Measurements from ENCODE around the gene ABCB9.
"Not testable (repeated sequence)": the region's sequence is repeated elsewhere in the genome, so short reads cannot be mapped to it uniquely, and the experiment has no call there.

Gene ABCB9

DNA sequence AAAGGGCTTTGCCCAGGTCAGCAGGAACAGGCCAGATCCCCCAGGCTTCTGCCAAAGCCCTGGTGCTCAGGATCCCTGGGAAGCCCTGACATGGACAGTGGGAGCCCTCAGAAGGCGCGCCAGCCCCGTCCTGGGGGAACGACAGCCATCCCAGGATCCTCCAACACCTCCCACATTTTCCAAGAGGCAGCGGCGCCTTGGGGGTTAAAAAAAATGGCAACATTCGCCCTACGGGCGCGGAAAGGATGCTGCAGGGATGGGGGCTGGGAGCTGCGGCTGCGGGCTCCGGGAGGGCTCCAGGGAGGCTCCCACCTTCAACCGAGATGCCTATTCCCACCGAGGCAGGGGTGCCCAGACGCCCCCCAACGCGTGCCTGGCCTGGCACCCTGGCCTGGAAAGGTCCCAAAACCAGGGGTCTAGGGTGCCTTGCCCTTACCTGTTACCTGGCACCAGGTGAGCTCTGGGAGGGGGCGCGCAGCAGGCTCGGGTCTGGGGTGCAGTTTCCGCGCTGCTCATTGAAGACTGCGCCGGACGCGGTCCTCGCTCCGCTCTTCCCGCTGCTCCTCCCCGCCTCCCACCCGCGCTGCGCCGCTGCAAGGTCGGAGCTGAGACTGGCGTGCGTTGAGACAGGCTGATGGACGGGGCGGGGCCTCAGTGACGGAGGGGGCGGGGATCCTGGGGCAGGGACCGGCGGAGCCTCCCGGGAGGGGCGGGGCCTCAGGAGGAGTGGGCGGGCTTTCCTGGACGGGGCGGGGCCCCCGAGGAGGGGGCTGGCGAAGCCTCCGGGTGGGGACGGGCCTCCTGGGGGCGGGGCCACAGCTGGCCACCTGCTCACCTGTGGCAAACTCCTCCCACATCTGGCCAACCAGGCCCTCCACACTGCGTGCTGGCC lies at the start of gene ABCB9:
ABCB9 (minus strand) TSS at position 613 of the 892 bp plus-strand sequence. CDS start 6,228 bp downstream, outside the sequence.
- peak; percentile 84 for DNase-seq (ENCODE audit: low read depth)
- TF ChIP-seq, protein P1, sequence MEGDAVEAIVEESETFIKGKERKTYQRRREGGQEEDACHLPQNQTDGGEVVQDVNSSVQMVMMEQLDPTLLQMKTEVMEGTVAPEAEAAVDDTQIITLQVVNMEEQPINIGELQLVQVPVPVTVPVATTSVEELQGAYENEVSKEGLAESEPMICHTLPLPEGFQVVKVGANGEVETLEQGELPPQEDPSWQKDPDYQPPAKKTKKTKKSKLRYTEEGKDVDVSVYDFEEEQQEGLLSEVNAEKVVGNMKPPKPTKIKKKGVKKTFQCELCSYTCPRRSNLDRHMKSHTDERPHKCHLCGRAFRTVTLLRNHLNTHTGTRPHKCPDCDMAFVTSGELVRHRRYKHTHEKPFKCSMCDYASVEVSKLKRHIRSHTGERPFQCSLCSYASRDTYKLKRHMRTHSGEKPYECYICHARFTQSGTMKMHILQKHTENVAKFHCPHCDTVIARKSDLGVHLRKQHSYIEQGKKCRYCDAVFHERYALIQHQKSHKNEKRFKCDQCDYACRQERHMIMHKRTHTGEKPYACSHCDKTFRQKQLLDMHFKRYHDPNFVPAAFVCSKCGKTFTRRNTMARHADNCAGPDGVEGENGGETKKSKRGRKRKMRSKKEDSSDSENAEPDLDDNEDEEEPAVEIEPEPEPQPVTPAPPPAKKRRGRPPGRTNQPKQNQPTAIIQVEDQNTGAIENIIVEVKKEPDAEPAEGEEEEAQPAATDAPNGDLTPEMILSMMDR (conservative IDR thresholded peaks at IDR 0.05; ENCODE audit: control insufficient read depth, insufficient read depth, low read depth, low read length) = no peak
- H3K4me3 ChIP-seq (ENCODE audit: control insufficient read depth, low read depth, low read length) = peak within 1 kb of the TSS; percentile 79

DNA sequence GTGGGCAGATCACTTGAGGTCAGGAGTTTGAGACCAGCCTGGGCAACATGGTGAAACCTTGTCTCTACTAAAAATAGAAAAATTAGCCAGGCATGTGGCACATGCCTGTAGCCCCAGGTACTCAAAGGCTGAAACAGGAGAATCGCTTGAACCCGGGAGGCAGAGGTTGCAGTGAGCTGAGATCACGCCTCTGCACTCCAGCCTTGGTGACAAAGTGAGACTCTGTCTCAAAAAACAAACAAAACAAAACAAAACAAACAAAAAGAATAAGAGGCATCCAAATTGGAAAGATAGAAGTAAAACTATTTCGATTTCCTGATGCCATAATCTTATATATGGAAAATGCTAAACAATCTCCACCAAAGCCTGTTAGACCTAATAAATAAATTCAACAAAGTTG lies 48.2 kb upstream of the ABCB9 start:
- not testable (repeated sequence) for DNase-seq (ENCODE audit: low read depth); H3K4me3 ChIP-seq (ENCODE audit: control insufficient read depth, low read depth, low read length)

- TF ChIP-seq, protein P1 (conservative IDR thresholded peaks at IDR 0.05; ENCODE audit: control insufficient read depth, insufficient read depth, low read depth, low read length) = no peak
- H3K4me3 ChIP-seq (ENCODE audit: control insufficient read depth, low read depth, low read length) = no peak overlapping the region
Observed at GRCh38 chr12:123013185-123014095, 47.2 kb upstream of the ABCB9 start.

DNA sequence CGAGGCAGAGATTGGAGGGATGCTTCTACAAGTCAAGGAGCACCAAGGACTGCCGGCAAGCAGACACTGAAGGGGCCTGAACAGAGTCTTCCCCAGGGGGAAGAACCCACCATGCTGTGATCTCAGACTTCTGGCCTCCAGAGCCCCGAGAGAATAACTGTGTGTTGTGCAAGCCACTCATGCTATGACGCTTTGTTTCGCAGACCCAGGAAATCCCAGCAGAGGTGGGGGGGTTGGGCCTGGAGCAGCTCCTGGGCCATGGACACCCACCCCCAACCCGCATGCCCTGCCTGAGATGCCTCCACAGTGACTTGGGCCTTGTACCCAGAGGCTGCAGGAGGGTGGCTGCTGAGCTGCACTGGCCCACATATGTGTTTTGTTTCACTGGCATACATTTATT lies 45.4 kb upstream of the ABCB9 start:
- TF ChIP-seq, protein P1 (conservative IDR thresholded peaks at IDR 0.05; ENCODE audit: control insufficient read depth, insufficient read depth, low read depth, low read length) = no peak
- no peak overlapping the region for H3K4me3 ChIP-seq (ENCODE audit: control insufficient read depth, low read depth, low read length)
- peak; percentile 2 for DNase-seq (ENCODE audit: low read depth)

More at GRCh38 chr12:123013185-123014095, 47.2 kb upstream of the ABCB9 start:
- DNase-seq (ENCODE audit: low read depth) = no peak

DNA sequence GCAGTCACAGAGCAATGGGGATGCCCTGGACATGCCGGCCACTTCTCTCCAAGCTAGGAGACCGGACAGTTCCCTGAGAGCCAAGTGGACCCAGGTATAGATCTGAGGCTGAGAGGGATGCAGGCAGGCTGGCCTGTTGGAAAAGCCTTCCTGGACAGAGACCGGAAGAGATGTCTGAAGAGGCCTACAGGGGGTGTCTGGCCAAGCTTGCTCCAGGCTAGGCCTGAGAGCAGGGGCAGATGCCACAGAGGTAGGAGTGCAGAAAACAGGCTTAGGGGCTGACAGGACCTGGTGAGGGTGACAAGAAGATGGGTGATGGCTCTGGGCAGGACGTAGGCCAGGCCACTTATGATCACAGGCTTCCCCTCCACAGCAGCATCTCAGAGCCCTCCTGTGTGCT lies 44.4 kb upstream of the ABCB9 start:
- no peak for DNase-seq (ENCODE audit: low read depth)
- TF ChIP-seq, protein P1 (conservative IDR thresholded peaks at IDR 0.05; ENCODE audit: control insufficient read depth, insufficient read depth, low read depth, low read length) = no peak
- H3K4me3 ChIP-seq (ENCODE audit: control insufficient read depth, low read depth, low read length) = no peak overlapping the region

GRCh38 chr12:123010110-123010509 lies 43.8 kb upstream of the ABCB9 start:
- no peak for DNase-seq (ENCODE audit: low read depth)
- no peak overlapping the region for H3K4me3 ChIP-seq (ENCODE audit: control insufficient read depth, low read depth, low read length)
- TF ChIP-seq, protein P1 (conservative IDR thresholded peaks at IDR 0.05; ENCODE audit: control insufficient read depth, insufficient read depth, low read depth, low read length) = no peak

DNA sequence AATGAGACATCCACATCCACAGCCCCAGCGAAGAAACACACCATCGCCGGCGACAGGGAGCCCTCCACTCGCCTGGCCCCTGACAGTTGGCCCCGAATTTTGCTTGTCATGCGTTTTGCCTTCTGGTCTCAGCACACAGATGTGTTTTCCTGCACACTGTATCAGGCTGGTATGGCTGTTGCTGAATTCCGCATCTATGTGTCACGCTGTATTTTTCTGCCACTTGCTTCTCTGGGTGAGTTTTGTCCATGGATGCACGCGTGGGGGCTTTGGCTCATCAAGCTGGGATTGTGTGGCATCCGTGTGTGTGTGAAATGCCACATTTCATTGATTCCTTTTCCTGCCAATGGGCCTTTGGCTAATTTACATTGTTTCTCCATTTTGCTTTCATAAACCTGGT lies 40.7 kb upstream of the ABCB9 start:
- TF ChIP-seq, protein P1 (conservative IDR thresholded peaks at IDR 0.05; ENCODE audit: control insufficient read depth, insufficient read depth, low read depth, low read length) = no peak
- no peak for DNase-seq (ENCODE audit: low read depth)
- H3K4me3 ChIP-seq (ENCODE audit: control insufficient read depth, low read depth, low read length) = no peak overlapping the region

Measured in fibroblast of mammary gland (primary cell).